ENCODE data around the gene UMAD1.

DNA sequence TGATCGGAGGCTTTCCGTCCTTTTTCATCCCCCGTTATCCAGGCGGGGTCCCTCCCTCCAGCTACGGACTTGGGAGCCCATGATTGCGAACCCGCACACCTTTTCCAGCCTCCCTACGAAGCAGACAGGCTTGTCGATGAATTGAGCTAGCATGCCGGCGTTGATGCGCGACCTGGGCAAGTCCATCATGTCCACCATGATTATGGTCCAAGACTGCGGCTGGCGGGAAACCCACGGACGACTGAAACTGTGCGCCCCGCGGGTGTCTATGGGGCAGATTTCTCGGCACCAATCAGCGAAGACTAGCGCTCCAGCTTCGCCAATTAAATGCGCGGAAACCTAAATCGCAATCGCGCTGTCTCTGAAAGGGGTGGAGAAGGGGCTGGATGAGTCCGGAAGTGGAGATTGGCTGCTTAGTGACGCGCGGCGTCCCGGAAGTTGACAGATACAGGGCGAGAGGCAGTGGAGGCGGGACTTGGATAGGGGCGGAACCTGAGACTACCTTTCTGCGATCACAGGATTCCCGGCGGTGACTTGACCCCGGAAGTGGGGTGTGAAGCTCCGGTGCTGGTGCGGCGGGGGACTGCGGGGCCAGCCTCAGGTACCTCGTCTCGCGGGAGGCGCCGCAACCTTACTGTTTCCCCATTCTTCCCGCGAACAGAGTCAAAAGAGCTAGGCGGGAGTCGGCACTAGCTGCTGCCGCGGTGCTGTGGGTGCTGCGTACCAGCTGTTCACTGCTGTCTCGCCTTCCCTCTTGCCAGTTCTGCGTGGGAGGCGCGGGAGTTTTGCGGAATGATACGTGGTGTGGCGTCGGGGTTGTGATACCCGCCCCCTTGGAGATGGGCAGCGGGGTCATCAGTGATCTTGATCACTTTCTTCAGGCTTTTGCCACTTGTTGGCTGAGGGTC, at the start of gene UMAD1:
- TF ChIP-seq, protein P1, sequence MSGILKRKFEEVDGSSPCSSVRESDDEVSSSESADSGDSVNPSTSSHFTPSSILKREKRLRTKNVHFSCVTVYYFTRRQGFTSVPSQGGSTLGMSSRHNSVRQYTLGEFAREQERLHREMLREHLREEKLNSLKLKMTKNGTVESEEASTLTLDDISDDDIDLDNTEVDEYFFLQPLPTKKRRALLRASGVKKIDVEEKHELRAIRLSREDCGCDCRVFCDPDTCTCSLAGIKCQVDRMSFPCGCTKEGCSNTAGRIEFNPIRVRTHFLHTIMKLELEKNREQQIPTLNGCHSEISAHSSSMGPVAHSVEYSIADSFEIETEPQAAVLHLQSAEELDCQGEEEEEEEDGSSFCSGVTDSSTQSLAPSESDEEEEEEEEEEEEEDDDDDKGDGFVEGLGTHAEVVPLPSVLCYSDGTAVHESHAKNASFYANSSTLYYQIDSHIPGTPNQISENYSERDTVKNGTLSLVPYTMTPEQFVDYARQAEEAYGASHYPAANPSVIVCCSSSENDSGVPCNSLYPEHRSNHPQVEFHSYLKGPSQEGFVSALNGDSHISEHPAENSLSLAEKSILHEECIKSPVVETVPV (CRISPR knock-in tag; IDR thresholded peaks at IDR 0.05) = no peak
- no peak for TF ChIP-seq ZNF565 (CRISPR knock-in tag; conservative IDR thresholded peaks at IDR 0.05; ENCODE audit: low read depth)
- no peak for TF ChIP-seq ESRRG (CRISPR knock-in tag; IDR thresholded peaks at IDR 0.05)
- TF ChIP-seq OSR1 (CRISPR knock-in tag; IDR thresholded peaks at IDR 0.05) = no peak
- 0 out of 2 replicates have a peak, but pooled peaks have one; percentile 22 for TF ChIP-seq ZNF8 (CRISPR knock-in tag; IDR thresholded peaks at IDR 0.05)
- no peak for TF ChIP-seq ZFP3 (CRISPR knock-in tag; IDR thresholded peaks at IDR 0.05)
- TF ChIP-seq CSDC2 (CRISPR knock-in tag; IDR thresholded peaks at IDR 0.05) = no peak

Data from SK-N-SH treated with all-trans-retinoic acid at 6 μM for 48 hours (cell line).